Medulla oblongata (tissue), 1 donor: ENCODE data around the gene LSP1.
"Not testable (repeated sequence)": the region's sequence is repeated elsewhere in the genome, so short reads cannot be mapped to it uniquely, and the experiment has no call there.

Source experiments
- DNase-seq: peaks from one replicate; pipeline ENCODE4 v3.0.0-alpha.2; 2015; ENCODE audit errors: extremely low spot score

The LSP1 gene

GRCh38 chr11:1928891-1929541 is 76.1 kb downstream of the LSP1 start:
- no peak for DNase-seq

DNA sequence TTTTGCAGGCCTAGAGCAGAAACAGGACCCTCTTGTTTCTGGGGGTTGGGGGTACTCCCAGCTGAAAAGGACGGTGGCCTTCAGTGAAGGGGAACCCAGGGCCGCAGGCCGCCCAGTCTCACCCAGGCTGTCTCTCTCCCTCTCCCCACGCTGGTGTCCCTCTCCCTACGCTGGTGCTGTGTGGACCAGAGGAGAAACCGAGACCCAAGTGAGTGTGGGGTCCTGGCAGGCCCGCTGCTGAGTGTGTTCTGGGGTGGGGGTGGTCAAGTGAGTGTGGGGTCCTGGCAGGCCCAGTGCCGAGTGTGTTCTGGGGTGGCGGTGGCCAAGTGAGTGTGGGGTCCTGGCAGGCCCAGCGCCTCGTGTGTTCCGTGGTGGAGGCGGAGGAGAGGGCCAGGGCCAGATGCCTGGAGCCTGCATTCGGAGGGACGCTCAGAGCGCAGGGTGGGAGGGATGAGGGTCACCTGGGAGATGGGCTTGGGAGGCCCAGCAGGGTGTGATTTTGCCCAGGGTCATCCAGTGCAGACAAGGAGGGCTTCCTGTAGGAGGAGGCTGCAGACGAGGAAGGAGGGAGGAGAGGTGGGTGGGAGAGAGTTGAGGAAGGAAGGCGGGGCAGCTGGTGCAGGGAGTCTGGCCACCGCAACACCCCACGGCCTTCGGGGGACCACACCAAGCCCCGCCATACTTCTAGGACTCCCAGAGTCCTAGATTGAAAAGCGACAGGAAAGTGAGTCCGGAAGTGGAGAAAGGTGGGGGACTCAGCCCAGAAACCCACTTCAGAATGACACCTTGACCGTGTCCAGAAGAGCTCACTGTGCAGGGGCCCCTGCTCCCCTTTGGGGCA is 77.0 kb downstream of the LSP1 start:
- no peak for DNase-seq

- DNase-seq, result no peak
Measured at GRCh38 chr11:1930462-1930830, 77.6 kb downstream of the LSP1 start.

GRCh38 chr11:1931341-1932104 is 78.6 kb downstream of the LSP1 start:
- no peak for DNase-seq

- no peak for DNase-seq
Measured at GRCh38 chr11:1932105-1932480, 79.2 kb downstream of the LSP1 start.

GRCh38 chr11:1932681-1933080 is 79.8 kb downstream of the LSP1 start:
- no peak for DNase-seq

DNA sequence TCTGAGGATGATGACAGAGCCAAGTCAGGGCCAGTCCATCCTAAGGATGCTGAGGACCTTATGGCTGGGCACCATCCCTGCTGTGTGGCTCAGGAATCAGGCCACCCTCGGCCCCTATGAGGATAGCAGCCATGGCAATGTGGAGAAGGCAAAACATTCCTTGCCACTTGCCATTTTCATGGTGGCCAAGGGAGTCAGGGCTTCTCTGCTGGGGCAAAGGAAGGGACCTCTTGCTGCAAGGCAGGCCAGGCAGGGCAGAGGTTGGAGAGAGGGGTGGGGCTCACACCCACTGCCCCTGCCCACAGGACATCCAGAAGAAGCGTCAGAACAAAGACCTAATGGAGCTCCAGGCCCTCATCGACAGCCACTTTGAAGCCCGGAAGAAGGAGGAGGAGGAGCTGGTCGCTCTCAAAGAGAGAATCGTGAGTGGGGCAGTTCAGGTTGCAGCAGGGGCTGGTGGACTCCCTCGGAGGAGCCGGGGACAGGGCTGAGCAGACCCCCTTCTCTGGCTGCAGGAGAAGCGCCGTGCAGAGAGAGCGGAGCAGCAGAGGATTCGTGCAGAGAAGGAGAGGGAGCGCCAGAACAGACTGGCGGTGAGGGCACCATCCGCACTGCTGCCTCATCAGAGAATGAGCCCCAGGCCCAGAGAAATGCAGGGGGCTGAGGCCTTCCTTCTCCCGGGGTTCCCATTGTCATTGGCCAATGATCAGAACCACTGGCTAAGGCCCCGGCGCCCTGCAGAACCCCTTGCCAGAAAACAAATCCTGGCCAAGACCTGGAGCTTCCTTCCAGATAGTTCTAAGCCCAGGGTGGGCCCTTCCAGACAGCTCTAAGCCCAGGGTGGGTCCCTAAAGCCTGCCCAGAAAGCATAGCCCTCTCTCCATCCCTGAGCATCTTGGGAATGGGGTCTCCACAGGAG is 80.8 kb downstream of the LSP1 start:
- DNase-seq, result no peak

GRCh38 chr11:1934335-1935155 is 81.7 kb downstream of the LSP1 start:
- DNase-seq, result no peak

DNA sequence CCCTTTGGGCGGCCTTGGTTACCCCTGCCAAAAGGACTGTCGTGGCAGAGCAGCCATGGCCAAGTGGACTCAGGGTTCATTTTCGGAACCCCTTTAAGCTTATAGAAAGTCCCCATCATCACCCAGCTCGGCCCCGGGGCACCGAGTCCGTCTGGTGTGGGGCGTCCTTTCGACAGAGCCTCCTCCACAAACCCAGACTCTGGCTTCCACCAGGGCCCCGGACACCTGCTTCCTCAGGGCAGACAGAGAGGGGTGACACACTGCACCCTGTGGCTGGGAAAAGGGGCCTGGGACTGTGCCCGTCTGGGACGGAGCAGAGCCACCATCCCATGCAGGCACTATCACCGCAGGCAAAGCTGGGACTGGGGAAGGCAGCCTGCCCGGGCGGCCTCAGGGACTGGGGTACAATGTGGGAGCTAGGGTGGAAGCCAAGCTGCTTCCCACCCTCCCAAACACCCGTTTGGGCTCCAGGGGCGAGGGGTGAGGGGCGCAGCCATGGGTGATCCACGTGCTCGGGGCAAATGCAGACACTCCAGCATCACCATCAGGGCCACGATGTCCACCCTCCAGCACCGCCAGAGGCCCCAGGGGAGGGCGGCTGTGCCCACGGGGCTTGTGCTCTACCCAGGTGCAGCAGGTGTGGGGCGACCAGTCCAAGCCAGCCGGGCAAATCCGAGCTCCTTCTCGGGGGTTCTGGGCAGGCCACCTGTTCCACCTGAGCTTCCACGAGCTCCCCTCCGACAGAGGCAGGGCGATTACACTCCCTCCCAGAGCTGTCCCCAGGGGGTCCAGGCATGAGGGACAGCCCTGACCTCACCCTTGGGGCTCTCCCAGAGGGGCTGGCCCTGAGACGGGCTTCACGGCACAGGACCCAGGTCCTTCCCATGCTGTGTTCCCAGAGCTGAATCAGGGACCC is 82.5 kb downstream of the LSP1 start:
- no peak for DNase-seq

DNA sequence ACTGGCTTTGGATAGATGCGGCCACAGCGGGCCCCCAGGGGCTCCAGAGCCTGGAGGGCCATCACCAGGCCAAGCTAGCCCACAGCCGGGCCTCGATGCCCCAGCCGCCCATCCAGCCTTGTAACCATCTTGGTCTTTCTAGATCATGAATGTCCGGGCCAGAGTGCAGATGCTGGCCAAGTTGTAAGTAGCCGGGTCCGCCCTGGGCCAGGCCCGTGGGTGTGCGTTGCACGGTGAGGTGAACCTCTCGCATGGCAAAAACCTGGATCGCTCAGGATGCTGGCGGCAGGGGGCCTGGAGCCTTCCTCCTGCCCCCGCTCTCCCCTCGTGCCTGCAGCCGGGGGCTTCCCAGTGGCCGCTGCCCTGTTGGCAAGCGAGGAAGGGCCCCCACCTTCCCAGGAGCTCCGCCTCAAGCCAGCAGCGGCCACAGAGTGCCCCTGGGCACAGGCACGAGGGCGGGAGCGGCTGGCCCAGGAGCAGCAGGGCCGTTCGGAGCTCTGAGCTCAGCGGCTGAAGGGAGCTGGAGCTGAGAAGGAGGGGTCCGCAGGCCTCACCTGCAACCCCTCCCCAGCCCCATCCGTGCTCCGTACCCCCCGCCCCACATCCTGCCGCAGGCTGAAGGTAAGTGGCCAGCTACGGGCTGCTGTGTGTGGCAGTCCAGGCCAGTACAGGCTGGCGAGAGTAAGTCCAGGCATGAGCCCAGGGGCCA is 83.3 kb downstream of the LSP1 start:
- DNase-seq, result no peak

- no peak for DNase-seq
Measured at GRCh38 chr11:1936781-1937615, 84.1 kb downstream of the LSP1 start.

- no peak for DNase-seq
Measured at GRCh38 chr11:1937616-1938342, 84.9 kb downstream of the LSP1 start.

DNA sequence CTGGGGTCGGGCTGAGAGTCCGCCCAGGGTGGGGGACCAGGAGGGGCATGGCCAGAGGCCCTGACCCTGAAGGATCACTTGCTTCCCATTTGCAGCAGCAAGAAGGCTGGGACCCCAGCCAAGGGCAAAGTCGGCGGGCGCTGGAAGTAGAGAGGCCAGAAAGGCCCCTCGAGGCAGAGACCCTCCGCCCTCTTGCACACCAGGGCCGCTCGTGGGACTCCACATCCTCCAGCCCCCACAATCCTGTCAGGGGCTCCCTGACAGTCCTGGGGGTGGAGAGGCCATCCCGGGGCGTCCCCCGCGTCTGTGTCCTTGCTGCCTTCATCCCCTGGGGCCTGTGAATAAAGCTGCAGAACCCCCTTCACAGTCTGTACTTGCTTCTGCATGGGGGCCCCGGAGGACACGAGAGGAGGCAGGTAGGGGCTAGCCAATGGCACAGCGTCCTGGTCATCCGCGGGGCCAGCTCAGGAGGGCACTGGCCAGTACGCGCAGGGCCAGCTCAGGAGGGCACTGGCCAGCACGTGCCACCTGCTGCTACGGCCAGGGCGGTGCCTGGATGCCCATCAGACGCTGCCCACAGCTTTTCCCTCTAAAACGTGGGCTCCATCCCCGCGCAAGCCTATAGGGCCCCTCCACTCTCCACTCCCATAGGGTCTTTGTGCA is 85.6 kb downstream of the LSP1 start:
- no peak for DNase-seq

GRCh38 chr11:1939006-1939625 is 86.2 kb downstream of the LSP1 start:
- no peak for DNase-seq

DNA sequence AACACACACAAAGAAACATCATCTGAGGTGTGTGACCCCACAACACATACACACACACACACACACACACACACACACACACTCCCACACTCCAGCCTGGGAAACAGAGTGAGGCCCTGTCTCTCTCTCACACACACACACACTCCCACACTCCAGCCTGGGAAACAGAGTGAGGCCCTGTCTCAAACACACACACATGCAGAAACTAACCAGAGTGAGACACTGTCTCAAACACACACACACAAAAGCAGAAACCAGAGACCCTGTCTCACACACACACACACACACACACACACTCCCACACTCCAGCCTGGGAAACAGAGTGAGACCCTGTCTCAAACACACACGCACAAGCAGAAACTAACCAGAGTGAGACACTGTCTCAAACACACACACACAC is 86.9 kb downstream of the LSP1 start:
- DNase-seq, result not testable (repeated sequence)
